ENCODE measurements around the gene HMGCLL1. TPM values are rescaled to one million over a fixed set of nuclear protein-coding genes. Genes with fewer than 3 reads are reported as not detected.

HMGCLL1 gene
- polyA plus RNA-seq, 1 of the 3 experiments (the other 2 are of a cell fraction): not detected

- Histone ChIP-seq H2AFZ (ENCODE audit: low read depth) (no peak overlapping the region), H3K4me1 (ENCODE audit: control insufficient read depth in 1 of 2, insufficient read depth in 2 of 2, low read depth in 1 of 2, low read length in 1 of 2) (peaks cover 0 to 2% of the 10 kb centered on the region in 2 experiments; a peak in 1 of 4 replicates), H3K9ac (no peak overlapping the region), H3K27ac (ENCODE audit: low read depth in 2 of 2, low read length in 1 of 2) (no peak overlapping the region), H3K9me3 (no peaks in the 10 kb centered on the region), H3K4me2 (no peak overlapping the region), H3K9me2 (no peaks in the 10 kb centered on the region), H3K36me3 (replicated peaks in 1 of 2; ENCODE audit: control insufficient read depth in 1 of 2, insufficient read depth in 2 of 2, low read length in 1 of 2) (no peaks in the 10 kb centered on the region), H3K79me2 (ENCODE audit: insufficient read depth) (no peaks in the 10 kb centered on the region), H4K20me1 (ENCODE audit: insufficient read depth) (no peaks in the 10 kb centered on the region), H3F3A (replicated peaks; ENCODE audit: insufficient read depth) (no peaks in the 10 kb centered on the region), H3K4me3 (ENCODE audit: low read depth in 2 of 2, low read length in 1 of 2) (no peak overlapping the region), H3K27me3 (ENCODE audit: insufficient read depth) (no peaks in the 10 kb centered on the region; the same call in 1 of the 2 replicates)
- no peak for DNase-seq
- POLR2A ChIA-PET: no interaction called here
- WGBS (ENCODE audit: low lambda C conversion rate): 29% methylated on average over 7 of the region's 7 CpGs
- CTCF ChIA-PET: interaction anchor here (0.8 kb wide), 1 partner anchor 8 kb away, joined by 3 read pairs; no protein-coding TSS in a partner anchor
- no peak for TF ChIP-seq MXI1 (IDR thresholded peaks at IDR 0.05; ENCODE audit: low read depth, low read length)
- no peak for TF ChIP-seq NRF1 (IDR thresholded peaks at IDR 0.05; ENCODE audit: low read depth, low read length)
- TF ChIP-seq CTCF (IDR thresholded peaks at IDR 0.05): no peak
- no peak for TF ChIP-seq FOXM1 (IDR thresholded peaks at IDR 0.05; ENCODE audit: low read depth)
- TF ChIP-seq TCF12 (IDR thresholded peaks at IDR 0.05): no peak
- no peak for TF ChIP-seq POLR2AphosphoS5 (IDR thresholded peaks at IDR 0.05; ENCODE audit: low read depth, low read length)
- no peak for TF ChIP-seq YY1 (IDR thresholded peaks at IDR 0.05; ENCODE audit: low read depth)
Measured at GRCh38 chr6:55557146-55557545, 21.8 kb downstream of the HMGCLL1 start.

GRCh38 chr6:55545791-55546190, 33.2 kb downstream of the HMGCLL1 start:
- TF ChIP-seq NFIC (IDR thresholded peaks at IDR 0.05; ENCODE audit: borderline replicate concordance) (no peak), FOSL2 (IDR thresholded peaks at IDR 0.05; ENCODE audit: borderline replicate concordance, low read depth) (no peak), REST (IDR thresholded peaks at IDR 0.05; ENCODE audit: low read depth, low read length) (no peak), GABPA (IDR thresholded peaks at IDR 0.05; ENCODE audit: low read depth) (no peak), RFX5 (IDR thresholded peaks at IDR 0.05; ENCODE audit: low read length) (no peak), JUND (IDR thresholded peaks at IDR 0.05) (no peak), YY1 (IDR thresholded peaks at IDR 0.05; ENCODE audit: low read depth) (no peak), USF2 (IDR thresholded peaks at IDR 0.05; ENCODE audit: borderline replicate concordance, low read depth, low read length) (no peak), TCF12 (IDR thresholded peaks at IDR 0.05) (no peak), IRF3 (IDR thresholded peaks at IDR 0.05; ENCODE audit: low read depth, low read length) (no peak), GATA2 (CRISPR knock-in tag; IDR thresholded peaks at IDR 0.05) (no peak), CTCF (IDR thresholded peaks at IDR 0.05) (no peak), SIN3A (IDR thresholded peaks at IDR 0.05; ENCODE audit: borderline replicate concordance, low read depth, low read length) (no peak), RXRA (IDR thresholded peaks at IDR 0.05; ENCODE audit: borderline replicate concordance, low read depth) (no peak), FOXM1 (IDR thresholded peaks at IDR 0.05; ENCODE audit: low read depth) (no peak)
- Histone ChIP-seq H3K27me3 (ENCODE audit: insufficient read depth) (no peaks in the 10 kb centered on the region), H4K20me1 (ENCODE audit: insufficient read depth) (no peaks in the 10 kb centered on the region), H2AFZ (ENCODE audit: low read depth) (no peak overlapping the region), H3K4me3 (ENCODE audit: low read depth in 2 of 2, low read length in 1 of 2) (no peak overlapping the region), H3K4me2 (no peak overlapping the region), H3K36me3 (replicated peaks in 1 of 2; ENCODE audit: control insufficient read depth in 1 of 2, insufficient read depth in 2 of 2, low read length in 1 of 2) (no peaks in the 10 kb centered on the region), H3K27ac (ENCODE audit: low read depth in 2 of 2, low read length in 1 of 2) (no peak overlapping the region), H3K9me3 (no peaks in the 10 kb centered on the region), H3F3A (replicated peaks; ENCODE audit: insufficient read depth) (no peaks in the 10 kb centered on the region), H3K9me2 (no peaks in the 10 kb centered on the region), H3K9ac (no peak overlapping the region), H3K79me2 (ENCODE audit: insufficient read depth) (no peaks in the 10 kb centered on the region), H3K4me1 (ENCODE audit: control insufficient read depth in 1 of 2, insufficient read depth in 2 of 2, low read depth in 1 of 2, low read length in 1 of 2) (no peaks in the 10 kb centered on the region)
- ChIA-PET POLR2A (no interaction called here), CTCF (no interaction called here)
- DNase-seq: no peak

Data from SK-N-SH (cell line).